Naive thymus-derived CD4-positive, alpha-beta T cell (primary cell): Measurements from ENCODE around the gene IFTAP. TPM values are rescaled to one million over a fixed set of nuclear protein-coding genes. Genes with fewer than 3 reads are reported as not detected.

Experiments
- ATAC-seq: fragments of 150-1000 bp; cut with Tn5 transposase; 2 replicates; pipeline ENCODE4 v1.10.0; 2021; ENCODE audit warnings: mild to moderate bottlenecking, moderate library complexity
- CTCF ChIA-PET: fragments of 350-600 bp; sonication (Branson Sonifier 250); formaldehyde crosslinking; loops from one replicate; lab custom pipeline; 2021; ENCODE audit warnings: antibody characterized with exemption; lab: Charles Lee
- POLR2A ChIA-PET: fragments of 350-600 bp; sonication (Branson Sonifier 250); formaldehyde crosslinking; loops from one replicate; lab custom pipeline; 2021; ENCODE audit warnings: antibody characterized with exemption, inconsistent platforms; lab: Charles Lee
- DNase-seq, 9 donors: peaks; one replicate each; pipeline versions ENCODE4 v3.0.0 to v3.0.0-alpha.2; 2020 to 2022; ENCODE audit warnings: mixed read lengths in 1 of 9
- H3K27ac ChIP-seq: one replicate; pipeline ENCODE4 v1.7.0; 2013; ENCODE audit warnings: mild to moderate bottlenecking, low read depth, low read length, moderate library complexity
- H3K27me3 ChIP-seq, 2 donors: one replicate each; pipeline ENCODE4 v1.7.0; 2013; ENCODE audit warnings: low read length in 2 of 2, mild to moderate bottlenecking in 2 of 2, moderate library complexity in 2 of 2; ENCODE audit not compliant: control insufficient read depth in 2 of 2, insufficient read depth in 2 of 2
- H3K36me3 ChIP-seq, 3 experiments: 1 replicate in 2 of 3; 2 replicates in 1 of 3; pipeline ENCODE4 v1.7.0; 2013; ENCODE audit warnings: low read length in 3 of 3, mild to moderate bottlenecking in 3 of 3, moderate library complexity in 1 of 3; ENCODE audit not compliant: insufficient read depth in 3 of 3, control insufficient read depth in 2 of 3
- H3K4me1 ChIP-seq, 2 donors: one replicate each; pipeline ENCODE4 v1.7.0; 2013; ENCODE audit warnings: low read length in 2 of 2, mild to moderate bottlenecking in 2 of 2, moderate library complexity in 1 of 2; ENCODE audit not compliant: control insufficient read depth in 2 of 2, insufficient read depth in 2 of 2
- H3K4me3 ChIP-seq: 2 replicates; pipeline ENCODE4 v1.7.0; 2013; ENCODE audit warnings: mild to moderate bottlenecking, low read length
- H3K9me3 ChIP-seq, 3 experiments: 1 replicate in 2 of 3; 2 replicates in 1 of 3; pipeline ENCODE4 v1.7.0; 2013; ENCODE audit warnings: low read length in 3 of 3; ENCODE audit not compliant: control insufficient read depth in 2 of 3
- H3K27ac Mint-ChIP-seq, 9 donors: one replicate each; pipeline ENCODE4 v1.8.0; 2020 to 2022; ENCODE audit warnings: mixed read lengths in 9 of 9, mild to moderate bottlenecking in 8 of 9, moderate library complexity in 5 of 9, inconsistent platforms in 2 of 9
- H3K27me3 Mint-ChIP-seq, 5 donors: one replicate each; pipeline ENCODE4 v1.8.0; 2021 to 2022; ENCODE audit warnings: mixed read lengths in 5 of 5, mild to moderate bottlenecking in 1 of 5
- H3K36me3 Mint-ChIP-seq, 5 donors: one replicate each; pipeline ENCODE4 v1.8.0; 2020 to 2022; ENCODE audit warnings: mixed read lengths in 5 of 5, mild to moderate bottlenecking in 3 of 5, inconsistent platforms in 1 of 5
- H3K4me1 Mint-ChIP-seq, 7 donors: one replicate each; pipeline ENCODE4 v1.8.0; 2020 to 2022; ENCODE audit warnings: mixed read lengths in 7 of 7, mild to moderate bottlenecking in 3 of 7, inconsistent platforms in 1 of 7
- H3K4me3 Mint-ChIP-seq, 10 donors: one replicate each; pipeline ENCODE4 v1.8.0; 2020 to 2022; ENCODE audit warnings: mild to moderate bottlenecking in 10 of 10, mixed read lengths in 10 of 10, moderate library complexity in 6 of 10, inconsistent platforms in 2 of 10
- H3K9me3 Mint-ChIP-seq, 11 donors: one replicate each; pipeline ENCODE4 v1.8.0; 2020 to 2022; ENCODE audit warnings: mixed read lengths in 11 of 11, mild to moderate bottlenecking in 4 of 11, inconsistent platforms in 1 of 11, moderate library complexity in 1 of 11
- intact Hi-C, 2 donors: fragments of 100-400 bp; cut with micrococcal nuclease; formaldehyde crosslinking; loops; one replicate each; pipeline ENCODE4 v1.15.1; 2023
- polyA plus RNA-seq, 2 donors: library from polyadenylated mRNA; unstranded; fragments of 300-500 nt; fragmentation: Illumina TruSeq; gene quantifications; one replicate each; pipeline ENCODE4 v1.2.3, GENCODE V29; 2021
- total RNA-seq, 6 experiments: library from RNA in 5 of 6; stranded (reverse) in 5 of 6; gene quantifications; 1 replicate in 5 of 6; 2 replicates in 1 of 6; pipeline ENCODE4 v1.2.3 and lab custom pipeline; 2021 to 2026

IFTAP gene
- total and polyA plus RNA-seq, 7 experiments from 2014 or later: 1.1 to 14.1 (median 3.2) TPM; not detected in 1

GRCh38 chr11:36695571-36695970 lies 101.3 kb downstream of the IFTAP start:
- intact Hi-C loops: no loop called here
- H3K36me3 Mint-ChIP-seq: no peaks in the 10 kb centered on the region
- H3K27ac Mint-ChIP-seq: no peak overlapping the region
- H3K27me3 Mint-ChIP-seq: peaks cover 9 to 41% (median 25%) of the 10 kb centered on the region in 5 donors
- no peaks in the 10 kb centered on the region for H3K9me3 ChIP-seq
- no peak overlapping the region for H3K4me3 ChIP-seq
- no peak overlapping the region for H3K27ac ChIP-seq
- no peaks in the 10 kb centered on the region for H3K27me3 ChIP-seq
- ChIA-PET CTCF (no interaction called here), POLR2A (no interaction called here)
- ATAC-seq (no peak), DNase-seq (no peak)
- no peaks in the 10 kb centered on the region for H3K4me1 ChIP-seq
- H3K4me1 Mint-ChIP-seq: no peaks in the 10 kb centered on the region
- H3K36me3 ChIP-seq: no peaks in the 10 kb centered on the region
- no peak overlapping the region for H3K4me3 Mint-ChIP-seq
- no peaks in the 10 kb centered on the region for H3K9me3 Mint-ChIP-seq

- POLR2A ChIA-PET: no interaction called here
- Mint-ChIP-seq H3K36me3 (no peaks in the 10 kb centered on the region), H3K4me1 (no peaks in the 10 kb centered on the region), H3K27ac (no peak overlapping the region), H3K4me3 (no peak overlapping the region), H3K9me3 (no peaks in the 10 kb centered on the region), H3K27me3 (peaks cover 6 to 51% (median 34%) of the 10 kb centered on the region in 5 donors)
- no peaks in the 10 kb centered on the region for H3K4me1 ChIP-seq
- no peak overlapping the region for H3K27ac ChIP-seq
- ATAC-seq (no peak), DNase-seq (no peak)
- H3K27me3 ChIP-seq: no peaks in the 10 kb centered on the region
- intact Hi-C loops: no loop called here
- no peak overlapping the region for H3K4me3 ChIP-seq
- CTCF ChIA-PET: no interaction called here
- no peaks in the 10 kb centered on the region for H3K9me3 ChIP-seq
- no peaks in the 10 kb centered on the region for H3K36me3 ChIP-seq
Measured at GRCh38 chr11:36696550-36696949, 102.2 kb downstream of the IFTAP start.

- no peak for DNase-seq
- Mint-ChIP-seq H3K27ac (no peak overlapping the region), H3K4me3 (no peak overlapping the region), H3K27me3 (peaks cover 6 to 62% (median 42%) of the 10 kb centered on the region in 5 donors), H3K9me3 (no peaks in the 10 kb centered on the region), H3K36me3 (no peaks in the 10 kb centered on the region), H3K4me1 (no peaks in the 10 kb centered on the region)
- CTCF ChIA-PET: no interaction called here
- intact Hi-C loops: no loop called here
- Histone ChIP-seq H3K27me3 (no peaks in the 10 kb centered on the region), H3K36me3 (no peaks in the 10 kb centered on the region), H3K27ac (no peak overlapping the region), H3K4me1 (no peaks in the 10 kb centered on the region), H3K9me3 (no peaks in the 10 kb centered on the region), H3K4me3 (no peak overlapping the region)
- POLR2A ChIA-PET: no interaction called here
- ATAC-seq: no peak
Measured at GRCh38 chr11:36699271-36699670, 105.0 kb downstream of the IFTAP start.

- H3K9me3 Mint-ChIP-seq: no peaks in the 10 kb centered on the region
- H3K4me1 Mint-ChIP-seq: no peaks in the 10 kb centered on the region
- POLR2A ChIA-PET: no interaction called here
- H3K27ac Mint-ChIP-seq: no peak overlapping the region
- H3K4me3 Mint-ChIP-seq: no peak overlapping the region
- ATAC-seq (no peak), DNase-seq (no peak)
- H3K36me3 Mint-ChIP-seq: no peaks in the 10 kb centered on the region
- H3K27me3 Mint-ChIP-seq: peaks cover 6 to 67% (median 42%) of the 10 kb centered on the region in 5 donors
- Histone ChIP-seq H3K9me3 (no peaks in the 10 kb centered on the region), H3K4me1 (no peaks in the 10 kb centered on the region), H3K36me3 (no peaks in the 10 kb centered on the region), H3K27ac (no peak overlapping the region), H3K27me3 (no peaks in the 10 kb centered on the region), H3K4me3 (no peak overlapping the region)
- CTCF ChIA-PET: no interaction called here
- intact Hi-C loops: no loop called here
Measured at GRCh38 chr11:36700246-36700645, 105.9 kb downstream of the IFTAP start.

GRCh38 chr11:36702330-36703054 lies 108.2 kb downstream of the IFTAP start:
- DNase-seq (peak in 1 of 9 donors; percentile 3), ATAC-seq (peak; percentile 44)
- H3K4me3 Mint-ChIP-seq: no peak overlapping the region
- H3K36me3 Mint-ChIP-seq: no peaks in the 10 kb centered on the region
- peaks cover 4 to 64% (median 40%) of the 10 kb centered on the region in 5 donors for H3K27me3 Mint-ChIP-seq
- H3K27ac Mint-ChIP-seq: no peak overlapping the region
- Histone ChIP-seq H3K9me3 (no peaks in the 10 kb centered on the region), H3K4me1 (no peaks in the 10 kb centered on the region), H3K27ac (no peak overlapping the region), H3K27me3 (no peaks in the 10 kb centered on the region), H3K36me3 (no peaks in the 10 kb centered on the region), H3K4me3 (no peak overlapping the region)
- H3K9me3 Mint-ChIP-seq: no peaks in the 10 kb centered on the region
- intact Hi-C loops: loop anchor here (1.0 kb wide), 1 partner anchor 45 kb away; no protein-coding TSS in a partner anchor
- no peaks in the 10 kb centered on the region for H3K4me1 Mint-ChIP-seq
- POLR2A ChIA-PET: interaction anchor here (0.6 kb wide), 1 partner anchor 19 kb away, joined by 3 read pairs; no protein-coding TSS in a partner anchor
- CTCF ChIA-PET: interaction anchor here (1.0 kb wide), 1 partner anchor 45 kb away, joined by 3 read pairs; no protein-coding TSS in a partner anchor

- DNase-seq (no peak), ATAC-seq (no peak)
- no peaks in the 10 kb centered on the region for H3K9me3 Mint-ChIP-seq
- Histone ChIP-seq H3K27ac (no peak overlapping the region), H3K4me1 (no peaks in the 10 kb centered on the region), H3K27me3 (no peaks in the 10 kb centered on the region), H3K9me3 (no peaks in the 10 kb centered on the region), H3K4me3 (no peak overlapping the region), H3K36me3 (no peaks in the 10 kb centered on the region)
- H3K4me3 Mint-ChIP-seq: no peak overlapping the region
- H3K36me3 Mint-ChIP-seq: no peaks in the 10 kb centered on the region
- intact Hi-C loops: no loop called here
- CTCF ChIA-PET: interaction anchor here (1.0 kb wide), 1 partner anchor 45 kb away, joined by 3 read pairs; no protein-coding TSS in a partner anchor
- POLR2A ChIA-PET: interaction anchor here (0.6 kb wide), 1 partner anchor 18 kb away, joined by 3 read pairs; no protein-coding TSS in a partner anchor
- no peak overlapping the region for H3K27ac Mint-ChIP-seq
- H3K27me3 Mint-ChIP-seq: peaks cover 4 to 66% (median 41%) of the 10 kb centered on the region in 5 donors
- no peaks in the 10 kb centered on the region for H3K4me1 Mint-ChIP-seq
Measured at GRCh38 chr11:36703055-36703404, 108.7 kb downstream of the IFTAP start.
